Panc1 (cell line): ENCODE data around the gene THAP11. TPM values are rescaled to one million over a fixed set of nuclear protein-coding genes. Genes with fewer than 3 reads are reported as not detected.

Experiments used
- ATAC-seq: fragments of 200-7000 bp; cut with Tn5 transposase; 2 replicates; pipeline ENCODE4 v1.9.1; 2020; ENCODE audit warnings: mild to moderate bottlenecking, moderate library complexity
- BruUV-seq: library from RNA; stranded (reverse); fragments of 400-500 nt; replicated peaks from 2 replicates; lab custom pipeline; 2021; lab: Mats Ljungman, UMichigan
- CTCF ChIA-PET: fragments of 300-600 bp; sonication (Branson Sonifier 250); formaldehyde crosslinking; loops from one replicate; lab custom pipeline; 2022; ENCODE audit warnings: antibody characterized with exemption; lab: Charles Lee
- POLR2A ChIA-PET: fragments of 300-600 bp; sonication (Branson Sonifier 250); formaldehyde crosslinking; loops from one replicate; lab custom pipeline; 2022; ENCODE audit warnings: antibody characterized with exemption; lab: Charles Lee
- DNase-seq: peaks from one replicate; pipeline ENCODE4 v3.0.0-alpha.2; 2010; ENCODE audit warnings: low read depth, low spot score
- H3K27ac ChIP-seq: 2 replicates; pipeline ENCODE4 v1.5.1; 2011; ENCODE audit warnings: mild to moderate bottlenecking, low read length, inconsistent platforms
- H3K27me3 ChIP-seq: fragments of 200-500 bp; sonication (Bioruptor generic); 2 replicates; pipeline ENCODE4 v1.6.0; 2014; ENCODE audit warnings: low read length, inconsistent platforms; ENCODE audit not compliant: control insufficient read depth, insufficient read depth
- H3K36me3 ChIP-seq: fragments of 200-500 bp; sonication (Bioruptor generic); 2 replicates; pipeline ENCODE4 v1.5.1; 2014; ENCODE audit warnings: inconsistent platforms, mild to moderate bottlenecking, low read length, moderate library complexity; ENCODE audit not compliant: control insufficient read depth, insufficient read depth
- H3K4me1 ChIP-seq: 2 replicates; pipeline ENCODE4 v1.5.1; 2011; ENCODE audit warnings: inconsistent platforms, mild to moderate bottlenecking, low read length, moderate library complexity; ENCODE audit not compliant: control insufficient read depth, insufficient read depth
- H3K4me3 ChIP-seq, 2 experiments: 2 replicates each; pipeline ENCODE4 v1.5.1; 2011 to 2012; ENCODE audit warnings: low read depth in 2 of 2, low read length in 2 of 2, mild to moderate bottlenecking in 2 of 2, inconsistent platforms in 1 of 2, moderate library complexity in 1 of 2
- H3K9me3 ChIP-seq: fragments of 200-500 bp; sonication (Bioruptor generic); 2 replicates; pipeline ENCODE4 v1.5.1; 2014; ENCODE audit warnings: low read depth, mild to moderate bottlenecking, inconsistent platforms, low read length, moderate library complexity; ENCODE audit not compliant: control insufficient read depth, insufficient read depth
- POLR2AphosphoS5 ChIP-seq: IDR thresholded peaks from 2 replicates; pipeline ENCODE4 v1.6.1; 2012; ENCODE audit warnings: mild to moderate bottlenecking, low read depth, low read length, moderate library complexity
- SIN3A ChIP-seq: IDR thresholded peaks from 2 replicates; pipeline ENCODE4 v1.6.1; 2012; ENCODE audit warnings: low read depth, mild to moderate bottlenecking, low read length, moderate library complexity, borderline replicate concordance; ENCODE audit not compliant: insufficient read depth
- TCF7L2 ChIP-seq: IDR thresholded peaks from 2 replicates; pipeline ENCODE4 v1.6.1; 2011; ENCODE audit warnings: mild to moderate bottlenecking, low read depth, low read length, inconsistent platforms
- in situ Hi-C: cut with HindIII; loops from 2 replicates; pipeline ENCODE4 v1.10.0; 2016; ENCODE audit warnings: low sequenced_read_pairs, low pct_unique_long_range_greater_than_20kb
- intact Hi-C: fragments of 100-400 bp; cut with micrococcal nuclease; formaldehyde crosslinking; loops from one replicate; pipeline ENCODE4 v1.10.0; 2022; ENCODE audit not compliant: unreplicated experiment
- total RNA-seq: library from RNA; stranded (reverse); gene quantifications from one replicate; pipeline ENCODE4 v1.2.1, GENCODE V29; 2021; ENCODE audit not compliant: unreplicated experiment
- TF ChIP-seq, protein P1 (sequence below), 2 experiments: IDR thresholded peaks; 2 replicates each; pipeline ENCODE4 v1.6.1; 2011 to 2012; ENCODE audit warnings: low read depth in 2 of 2, control low read depth in 1 of 2, low read length in 1 of 2, mild to moderate bottlenecking in 1 of 2, moderate library complexity in 1 of 2; ENCODE audit not compliant: insufficient read depth in 1 of 2
- TF ChIP-seq, protein P2 (sequence below): fragments of 450-650 bp; IDR thresholded peaks from 2 replicates; pipeline ENCODE4 v1.5.1; 2017; ENCODE audit warnings: mild to moderate bottlenecking

The THAP11 gene
- total RNA-seq, 1 experiment from 2014 or later: 27.3 TPM

DNA sequence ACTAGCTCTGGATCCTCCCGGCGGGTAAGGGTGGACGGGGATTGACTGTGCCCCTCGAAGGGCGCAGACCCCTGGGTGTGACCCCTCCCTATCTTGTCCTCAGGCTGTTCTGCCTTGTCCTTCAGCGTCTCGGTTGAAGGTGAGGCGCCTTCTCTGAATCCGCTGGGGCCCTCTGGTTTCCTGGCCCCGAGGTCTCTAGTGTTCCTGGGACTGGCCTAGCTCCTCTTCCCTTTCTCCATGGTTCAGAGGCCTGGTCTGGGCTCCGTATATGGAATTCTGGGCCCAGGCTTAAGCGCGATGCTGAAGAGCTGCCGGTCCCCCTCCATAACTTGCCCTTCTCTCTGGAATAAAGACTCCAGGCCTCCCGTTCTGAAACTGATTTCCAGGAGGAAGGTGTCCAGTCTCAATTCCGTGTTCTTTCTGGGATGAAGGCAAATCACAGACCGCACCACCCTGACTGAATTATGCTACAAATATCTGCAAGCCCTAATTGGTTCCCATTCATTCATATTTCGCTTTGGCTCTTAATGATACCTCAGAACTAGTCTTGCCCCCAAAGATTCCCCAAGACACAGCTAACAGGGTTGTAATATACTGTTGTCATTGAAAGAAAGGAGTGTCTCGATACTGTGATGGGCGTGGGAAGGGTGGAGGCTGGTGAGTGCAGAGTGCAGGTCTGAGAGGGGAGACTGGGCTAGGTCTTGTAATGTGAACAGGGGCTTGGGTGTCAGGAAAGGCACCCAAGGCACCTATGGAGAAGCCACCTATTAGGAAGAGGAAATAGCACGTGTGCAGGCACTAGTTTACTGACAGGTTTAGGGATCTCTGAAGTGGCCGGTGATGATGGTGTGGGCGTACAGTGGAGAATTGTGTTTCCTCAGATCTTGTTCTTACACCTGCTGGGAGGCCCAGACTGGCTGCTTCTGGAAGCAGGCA, 31.6 kb downstream of the THAP11 start:
- DNase-seq (no peak), ATAC-seq (peak; percentile 14; the same call in 1 of the 2 replicates)
- peaks cover 17% of the 10 kb centered on the region for H3K4me1 ChIP-seq
- BruUV-seq: no TSS peak
- TF ChIP-seq TCF7L2 (no peak), POLR2AphosphoS5 (no peak), SIN3A (no peak)
- TF ChIP-seq, protein P1, sequence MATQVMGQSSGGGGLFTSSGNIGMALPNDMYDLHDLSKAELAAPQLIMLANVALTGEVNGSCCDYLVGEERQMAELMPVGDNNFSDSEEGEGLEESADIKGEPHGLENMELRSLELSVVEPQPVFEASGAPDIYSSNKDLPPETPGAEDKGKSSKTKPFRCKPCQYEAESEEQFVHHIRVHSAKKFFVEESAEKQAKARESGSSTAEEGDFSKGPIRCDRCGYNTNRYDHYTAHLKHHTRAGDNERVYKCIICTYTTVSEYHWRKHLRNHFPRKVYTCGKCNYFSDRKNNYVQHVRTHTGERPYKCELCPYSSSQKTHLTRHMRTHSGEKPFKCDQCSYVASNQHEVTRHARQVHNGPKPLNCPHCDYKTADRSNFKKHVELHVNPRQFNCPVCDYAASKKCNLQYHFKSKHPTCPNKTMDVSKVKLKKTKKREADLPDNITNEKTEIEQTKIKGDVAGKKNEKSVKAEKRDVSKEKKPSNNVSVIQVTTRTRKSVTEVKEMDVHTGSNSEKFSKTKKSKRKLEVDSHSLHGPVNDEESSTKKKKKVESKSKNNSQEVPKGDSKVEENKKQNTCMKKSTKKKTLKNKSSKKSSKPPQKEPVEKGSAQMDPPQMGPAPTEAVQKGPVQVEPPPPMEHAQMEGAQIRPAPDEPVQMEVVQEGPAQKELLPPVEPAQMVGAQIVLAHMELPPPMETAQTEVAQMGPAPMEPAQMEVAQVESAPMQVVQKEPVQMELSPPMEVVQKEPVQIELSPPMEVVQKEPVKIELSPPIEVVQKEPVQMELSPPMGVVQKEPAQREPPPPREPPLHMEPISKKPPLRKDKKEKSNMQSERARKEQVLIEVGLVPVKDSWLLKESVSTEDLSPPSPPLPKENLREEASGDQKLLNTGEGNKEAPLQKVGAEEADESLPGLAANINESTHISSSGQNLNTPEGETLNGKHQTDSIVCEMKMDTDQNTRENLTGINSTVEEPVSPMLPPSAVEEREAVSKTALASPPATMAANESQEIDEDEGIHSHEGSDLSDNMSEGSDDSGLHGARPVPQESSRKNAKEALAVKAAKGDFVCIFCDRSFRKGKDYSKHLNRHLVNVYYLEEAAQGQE (IDR thresholded peaks at IDR 0.05; ENCODE audit: insufficient read depth in 1 of 2, low read depth in 2 of 2, low read length in 1 of 2): no peak
- TF ChIP-seq, protein P2, sequence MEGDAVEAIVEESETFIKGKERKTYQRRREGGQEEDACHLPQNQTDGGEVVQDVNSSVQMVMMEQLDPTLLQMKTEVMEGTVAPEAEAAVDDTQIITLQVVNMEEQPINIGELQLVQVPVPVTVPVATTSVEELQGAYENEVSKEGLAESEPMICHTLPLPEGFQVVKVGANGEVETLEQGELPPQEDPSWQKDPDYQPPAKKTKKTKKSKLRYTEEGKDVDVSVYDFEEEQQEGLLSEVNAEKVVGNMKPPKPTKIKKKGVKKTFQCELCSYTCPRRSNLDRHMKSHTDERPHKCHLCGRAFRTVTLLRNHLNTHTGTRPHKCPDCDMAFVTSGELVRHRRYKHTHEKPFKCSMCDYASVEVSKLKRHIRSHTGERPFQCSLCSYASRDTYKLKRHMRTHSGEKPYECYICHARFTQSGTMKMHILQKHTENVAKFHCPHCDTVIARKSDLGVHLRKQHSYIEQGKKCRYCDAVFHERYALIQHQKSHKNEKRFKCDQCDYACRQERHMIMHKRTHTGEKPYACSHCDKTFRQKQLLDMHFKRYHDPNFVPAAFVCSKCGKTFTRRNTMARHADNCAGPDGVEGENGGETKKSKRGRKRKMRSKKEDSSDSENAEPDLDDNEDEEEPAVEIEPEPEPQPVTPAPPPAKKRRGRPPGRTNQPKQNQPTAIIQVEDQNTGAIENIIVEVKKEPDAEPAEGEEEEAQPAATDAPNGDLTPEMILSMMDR: no peak
- CTCF ChIA-PET: no interaction called here
- POLR2A ChIA-PET: no interaction called here
- in situ Hi-C loops (no loop called here), intact Hi-C loops (no loop called here)
- H3K4me3 ChIP-seq: peak overlapping the region; percentile 85 to 87
- no peaks in the 10 kb centered on the region for H3K9me3 ChIP-seq
- no peaks in the 10 kb centered on the region; the same call in none of the 2 replicates for H3K36me3 ChIP-seq
- H3K27me3 ChIP-seq: no peaks in the 10 kb centered on the region
- peak overlapping the region; percentile 90 for H3K27ac ChIP-seq

- TF ChIP-seq TCF7L2 (no peak), POLR2AphosphoS5 (no peak), SIN3A (no peak)
- TF ChIP-seq, protein P1 (IDR thresholded peaks at IDR 0.05; ENCODE audit: insufficient read depth in 1 of 2, low read depth in 2 of 2, low read length in 1 of 2): no peak
- TF ChIP-seq, protein P2: no peak
- Histone ChIP-seq H3K27me3 (no peaks in the 10 kb centered on the region), H3K9me3 (no peaks in the 10 kb centered on the region), H3K36me3 (no peaks in the 10 kb centered on the region; the same call in none of the 2 replicates), H3K27ac (peak overlapping the region; percentile 90), H3K4me1 (peaks cover 17% of the 10 kb centered on the region), H3K4me3 (peak overlapping the region; percentile 85 to 87)
- ChIA-PET CTCF (no interaction called here), POLR2A (no interaction called here)
- TSS peak; percentile 69 for BruUV-seq
- DNase-seq (no peak), ATAC-seq (no peak)
- intact Hi-C loops: no loop called here
- in situ Hi-C loops: no loop called here
These were observed 32.3 kb downstream of the THAP11 start for GRCh38 chr16:67874372-67874771.
